ENCODE results near the gene PCDHB5.
"Not testable (repeated sequence)": the region's sequence is repeated elsewhere in the genome, so short reads cannot be mapped to it uniquely, and the experiment has no call there.

The PCDHB5 gene

GRCh38 chr5:141175933-141176332 is 40.9 kb downstream of the PCDHB5 start:
- peaks cover 24% of the 10 kb centered on the region for H3K27me3 Mint-ChIP-seq
- no peak overlapping the region for H3K27ac Mint-ChIP-seq
- no peaks in the 10 kb centered on the region for H3K4me1 Mint-ChIP-seq
- DNase-seq (no peak), ATAC-seq (no peak)
- H3K4me3 Mint-ChIP-seq, result no peak overlapping the region
- H3K36me3 Mint-ChIP-seq (ENCODE audit: low read depth), result peaks cover 5% of the 10 kb centered on the region
- peaks cover 20% of the 10 kb centered on the region for H3K9me3 Mint-ChIP-seq

GRCh38 chr5:141177577-141178191 is 42.7 kb downstream of the PCDHB5 start, which contains the start of gene PCDHB8:
Gene PCDHB8, plus strand, starts transcription at chr5:141177790. Its CDS starts 245 bp downstream, at chr5:141178035.
- not testable (repeated sequence) for H3K36me3 Mint-ChIP-seq (ENCODE audit: low read depth); ATAC-seq; H3K4me3 Mint-ChIP-seq

GRCh38 chr5:141179371-141179770 is 44.4 kb downstream of the PCDHB5 start:
- H3K36me3 Mint-ChIP-seq (ENCODE audit: low read depth); H3K4me1 Mint-ChIP-seq; H3K4me3 Mint-ChIP-seq; H3K27ac Mint-ChIP-seq; ATAC-seq; DNase-seq: not testable (repeated sequence)
- H3K9me3 Mint-ChIP-seq, result peaks cover 25% of the 10 kb centered on the region
- H3K27me3 Mint-ChIP-seq, result peaks cover 30% of the 10 kb centered on the region

More at GRCh38 chr5:141177577-141178191, 42.7 kb downstream of the PCDHB5 start, which contains the start of gene PCDHB8:
- Mint-ChIP-seq H3K27me3 (peaks cover 33% of the 10 kb centered on the region), H3K9me3 (peaks cover 22% of the 10 kb centered on the region)
- not testable (repeated sequence) for H3K4me1 Mint-ChIP-seq, H3K27ac Mint-ChIP-seq, DNase-seq

- not testable (repeated sequence) for H3K4me3 Mint-ChIP-seq; ATAC-seq; H3K36me3 Mint-ChIP-seq (ENCODE audit: low read depth); H3K27ac Mint-ChIP-seq; H3K4me1 Mint-ChIP-seq; DNase-seq
- H3K9me3 Mint-ChIP-seq, result peaks cover 29% of the 10 kb centered on the region
- peaks cover 35% of the 10 kb centered on the region for H3K27me3 Mint-ChIP-seq
Measured at GRCh38 chr5:141179876-141180275, 44.9 kb downstream of the PCDHB5 start.

GRCh38 chr5:141180313-141180712 is 45.3 kb downstream of the PCDHB5 start:
- H3K27ac Mint-ChIP-seq, result no peak overlapping the region
- H3K27me3 Mint-ChIP-seq, result peaks cover 40% of the 10 kb centered on the region
- peaks cover 32% of the 10 kb centered on the region for H3K9me3 Mint-ChIP-seq
- DNase-seq (no peak), ATAC-seq (no peak)
- peaks cover 7% of the 10 kb centered on the region for H3K36me3 Mint-ChIP-seq (ENCODE audit: low read depth)
- no peaks in the 10 kb centered on the region for H3K4me1 Mint-ChIP-seq
- no peak overlapping the region for H3K4me3 Mint-ChIP-seq

GRCh38 chr5:141182248-141182647 is 47.2 kb downstream of the PCDHB5 start, which contains the start of gene PCDHB16:
Gene PCDHB16, plus strand, starts transcription at chr5:141182387. Its CDS starts 173 bp downstream, at chr5:141182560.
- Mint-ChIP-seq H3K27ac (no peak within 1 kb of the TSS), H3K4me3 (no peak within 1 kb of the TSS), H3K27me3 (peaks cover 49% of the 10 kb centered on the region), H3K36me3 (ENCODE audit: low read depth) (peaks cover 10% of the 10 kb centered on the region), H3K9me3 (peaks cover 37% of the 10 kb centered on the region), H3K4me1 (peaks cover 4% of the 10 kb centered on the region)
- DNase-seq (no peak), ATAC-seq (no peak)

GRCh38 chr5:141184117-141184855 is 49.3 kb downstream of the PCDHB5 start:
- not testable (repeated sequence) for ATAC-seq, H3K27ac Mint-ChIP-seq, H3K4me1 Mint-ChIP-seq, H3K4me3 Mint-ChIP-seq, DNase-seq
- H3K36me3 Mint-ChIP-seq (ENCODE audit: low read depth), result peaks cover 15% of the 10 kb centered on the region
- H3K9me3 Mint-ChIP-seq, result peaks cover 46% of the 10 kb centered on the region
- H3K27me3 Mint-ChIP-seq, result peaks cover 58% of the 10 kb centered on the region

GRCh38 chr5:141186897-141187512 is 52.0 kb downstream of the PCDHB5 start, which contains the start of gene PCDHB9:
Gene PCDHB9, plus strand, starts transcription at chr5:141187161. Its CDS starts 158 bp downstream, at chr5:141187319.
- no peak for ATAC-seq
- no peak within 1 kb of the TSS for H3K27ac Mint-ChIP-seq
- H3K4me1 Mint-ChIP-seq, result peaks cover 4% of the 10 kb centered on the region

More at GRCh38 chr5:141186897-141187512, 52.0 kb downstream of the PCDHB5 start, which contains the start of gene PCDHB9:
- H3K9me3 Mint-ChIP-seq, result peaks cover 44% of the 10 kb centered on the region
- peak within 1 kb of the TSS; percentile 30 for H3K4me3 Mint-ChIP-seq
- peaks cover 19% of the 10 kb centered on the region for H3K36me3 Mint-ChIP-seq (ENCODE audit: low read depth)
- peak; percentile 20 for DNase-seq
- peaks cover 55% of the 10 kb centered on the region for H3K27me3 Mint-ChIP-seq

All from activated naive CD8-positive, alpha-beta T cell treated with anti-CD3 and anti-CD28 coated beads, Interleukin-2, amount 50 U/mL, for 24 hours (primary cell).